Frontal cortex (tissue), 4 donors: ENCODE measurements around the gene EGR2. TPM values are rescaled to one million over a fixed set of nuclear protein-coding genes. Genes with fewer than 3 reads are reported as not detected.
"Not testable (repeated sequence)": the region's sequence is repeated elsewhere in the genome, so short reads cannot be mapped to it uniquely, and the experiment has no call there.

Experiments used
- DNase-seq, 2 donors: peaks; one replicate each; pipeline ENCODE4 v3.0.0; 2012; ENCODE audit warnings: low spot score in 2 of 2
- FAIRE-seq: peaks from 2 replicates; lab custom pipeline; 2012; peaks lifted over from hg19 to GRCh38; lab: Jason Lieb, UNC
- total RNA-seq: library from RNA; depleted of rRNA; stranded (reverse); fragments of >200 nt; gene quantifications from one replicate; pipeline ENCODE4 v1.2.3, GENCODE V29; 2014
- donor health status: control.
- donor health status: control.
- donor health status: control.

Gene EGR2
- total RNA-seq, 1 donor from 2014 or later: 1.6 TPM

DNA sequence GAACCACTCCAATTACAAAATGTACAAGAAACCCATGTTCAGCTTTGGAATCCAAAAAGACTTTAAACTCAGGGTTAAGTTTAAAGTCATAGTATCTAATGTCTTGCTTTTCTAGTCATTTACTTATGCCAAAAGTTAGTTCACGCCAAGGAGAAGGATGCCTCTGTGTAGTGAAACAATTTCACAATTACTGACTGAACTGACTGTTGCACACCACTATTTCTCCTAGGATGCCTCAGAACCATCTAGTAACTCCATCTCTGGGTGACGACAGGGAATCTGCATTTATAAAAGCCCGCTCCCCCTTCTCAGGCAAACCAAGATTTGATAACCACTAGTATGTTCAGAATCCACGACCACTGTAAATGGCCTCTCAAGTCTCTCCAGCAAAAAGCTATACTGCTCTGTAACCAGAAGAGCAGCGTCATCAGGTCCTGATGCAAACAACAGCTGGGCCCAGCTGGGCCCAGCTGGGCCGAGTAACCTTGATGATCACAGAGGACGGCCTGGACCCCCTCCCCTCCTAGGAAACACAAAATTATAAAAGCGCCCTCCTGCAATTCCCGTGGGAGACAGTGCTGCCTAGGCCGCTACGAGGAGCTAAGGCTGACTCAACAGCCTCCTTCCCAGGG lies 12.3 kb downstream of the EGR2 start:
- DNase-seq (peak in 1 of 2 donors; percentile 6), FAIRE-seq (no peak)

GRCh38 chr10:62801871-62802270 lies 14.3 kb downstream of the EGR2 start:
- no peak for FAIRE-seq

DNA sequence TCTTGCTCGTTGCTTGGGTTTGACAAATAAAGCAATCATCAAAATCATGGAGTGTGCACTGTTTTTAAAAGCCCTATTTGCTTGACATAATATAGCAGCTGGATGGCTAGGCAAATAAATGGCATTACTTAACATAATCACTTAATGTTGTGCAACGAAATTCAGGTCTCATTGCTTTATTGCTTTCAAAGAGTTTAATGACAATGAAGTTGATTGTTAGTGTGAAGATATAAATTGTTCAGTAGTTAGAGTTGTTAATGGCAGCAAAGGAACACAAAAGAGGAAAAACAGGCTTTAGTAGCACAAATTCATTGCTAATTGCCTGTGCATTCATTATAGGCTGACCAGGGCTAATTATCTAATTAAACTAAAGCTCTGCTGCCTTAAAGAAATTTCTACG lies 19.3 kb downstream of the EGR2 start:
- no peak for DNase-seq
- FAIRE-seq: no peak

More at GRCh38 chr10:62801871-62802270, 14.3 kb downstream of the EGR2 start:
- DNase-seq: no peak

DNA sequence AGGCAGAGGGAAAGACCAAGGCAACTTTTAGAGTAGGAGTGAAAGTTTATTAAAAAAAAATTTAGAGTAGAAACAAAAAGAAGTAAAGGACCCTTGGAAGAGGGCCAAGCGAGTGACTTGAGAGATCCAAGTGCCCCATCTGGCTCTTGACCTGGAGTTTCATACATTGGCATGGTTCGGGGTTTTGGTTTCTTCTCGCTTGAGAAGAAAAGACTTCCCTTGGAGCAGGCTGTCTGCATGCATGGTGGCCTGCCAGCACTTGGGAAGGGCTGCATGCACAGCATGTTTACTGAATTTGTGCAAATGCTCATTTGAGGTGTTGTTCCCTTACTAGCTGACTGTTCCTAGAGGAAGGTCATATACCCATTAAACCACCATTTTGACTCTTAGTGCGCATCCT lies 20.4 kb downstream of the EGR2 start:
- DNase-seq (no peak), FAIRE-seq (no peak)

DNA sequence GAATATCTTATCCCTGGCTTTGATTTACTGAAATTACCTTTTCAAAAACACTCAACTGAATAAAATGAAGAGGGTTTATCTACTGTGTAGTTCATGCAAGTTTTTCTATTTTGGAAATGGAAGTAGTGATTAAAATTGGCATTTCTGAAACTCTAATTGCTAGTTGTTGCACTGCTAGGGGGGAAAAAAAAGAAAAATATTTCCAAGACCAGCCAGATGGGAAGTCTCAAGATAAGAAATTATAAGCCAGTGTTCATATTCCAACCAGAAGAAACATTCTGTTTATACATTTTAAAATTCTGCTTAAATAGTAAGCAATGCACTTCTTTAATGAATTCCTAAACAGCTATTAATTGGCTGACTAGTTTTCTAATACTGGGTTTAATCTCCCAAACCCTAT lies 21.1 kb downstream of the EGR2 start:
- no peak for DNase-seq
- FAIRE-seq: no peak

GRCh38 chr10:62794306-62794705 lies 21.9 kb downstream of the EGR2 start:
- FAIRE-seq: no peak
- no peak for DNase-seq

GRCh38 chr10:62792261-62792660 lies 23.9 kb downstream of the EGR2 start:
- no peak for DNase-seq
- FAIRE-seq: no peak

GRCh38 chr10:62790571-62790970 lies 25.6 kb downstream of the EGR2 start:
- FAIRE-seq: no peak

GRCh38 chr10:62790019-62790555 lies 26.1 kb downstream of the EGR2 start:
- FAIRE-seq (no peak), DNase-seq (no peak)

More at GRCh38 chr10:62790571-62790970, 25.6 kb downstream of the EGR2 start:
- DNase-seq: no peak

DNA sequence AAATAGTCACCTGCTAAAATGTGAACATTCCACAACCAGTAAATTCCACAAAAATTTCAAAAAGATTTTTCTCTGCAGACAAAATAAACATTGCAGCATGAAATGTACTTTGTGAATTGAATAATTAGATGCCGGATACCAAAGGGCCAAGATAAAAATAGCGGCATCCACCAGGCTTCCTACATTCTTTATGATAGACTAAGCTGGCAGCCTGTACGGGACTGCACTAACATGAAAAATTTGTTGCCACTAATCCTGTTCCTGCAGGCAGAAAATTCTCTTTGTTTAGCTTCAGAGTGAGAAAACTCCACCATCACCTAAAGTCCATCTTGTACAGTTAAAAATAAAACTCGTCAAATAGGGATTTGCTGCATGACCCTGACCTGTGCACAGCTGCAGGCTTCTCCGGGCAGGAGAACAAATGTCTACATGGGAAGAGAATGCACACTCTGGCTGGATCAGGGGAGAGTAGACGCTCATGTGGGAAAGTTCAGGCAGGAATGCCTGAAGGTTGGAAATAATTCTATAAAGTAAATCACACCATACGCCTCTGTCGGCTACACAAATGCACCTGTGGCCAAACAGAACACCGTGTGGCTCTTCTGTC lies 27.2 kb downstream of the EGR2 start:
- DNase-seq: no peak
- no peak for FAIRE-seq

DNA sequence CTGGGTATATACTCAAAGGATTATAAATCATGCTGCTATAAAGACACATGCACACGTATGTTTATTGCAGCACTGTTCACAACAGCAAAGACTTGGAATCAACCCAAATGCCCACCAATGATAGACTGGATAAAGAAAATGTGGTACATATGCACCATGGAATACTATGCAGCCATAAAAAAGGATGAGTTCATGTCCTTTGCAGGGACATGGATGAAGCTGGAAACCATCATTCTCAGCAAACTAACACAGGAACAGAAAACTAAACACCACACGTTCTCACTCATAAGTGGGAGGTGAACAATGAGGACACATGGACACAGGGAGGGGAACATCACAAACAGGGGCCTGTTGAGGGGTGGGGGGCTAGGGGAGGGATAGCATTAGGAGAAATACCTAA lies 27.9 kb downstream of the EGR2 start:
- FAIRE-seq, DNase-seq: not testable (repeated sequence)

GRCh38 chr10:62784537-62784936 lies 31.6 kb downstream of the EGR2 start:
- DNase-seq, FAIRE-seq: not testable (repeated sequence)

DNA sequence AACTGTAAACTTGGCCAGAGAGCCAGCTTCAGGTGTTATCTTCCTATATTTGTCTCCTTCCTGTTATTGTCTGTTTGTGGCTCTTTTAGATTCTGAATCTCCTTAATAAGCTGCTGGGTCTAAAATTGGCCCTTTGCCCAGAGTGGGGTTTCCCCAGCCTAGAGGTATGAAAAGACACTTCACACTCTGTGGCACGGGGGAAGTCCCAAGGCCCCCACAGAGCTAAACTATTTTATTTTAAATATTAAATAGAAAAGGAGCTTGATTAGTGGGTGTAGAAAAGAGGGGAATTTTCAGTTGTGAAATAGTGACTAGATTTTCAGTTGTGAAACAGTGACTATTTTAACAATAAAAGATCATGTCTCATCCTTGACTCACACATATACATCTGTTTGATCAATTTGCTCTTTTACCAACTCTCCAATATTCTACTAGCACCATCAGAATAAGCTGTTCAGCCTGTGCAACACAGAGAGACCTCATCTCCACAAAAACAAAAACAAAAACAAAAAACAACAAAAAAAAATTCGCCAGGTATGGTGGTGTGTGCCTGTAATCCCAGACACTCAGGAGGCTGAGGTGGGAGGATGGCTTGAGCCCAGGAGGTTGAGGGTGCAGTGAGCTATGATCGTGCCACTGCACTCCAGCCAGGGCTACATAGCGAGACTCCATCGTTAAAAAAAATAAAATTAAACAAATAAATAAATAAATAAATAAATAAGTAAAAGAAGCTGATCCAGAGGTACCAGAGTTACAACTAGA lies 36.5 kb downstream of the EGR2 start:
- FAIRE-seq: no peak
- DNase-seq: no peak

- no peak for FAIRE-seq
These were observed 38.0 kb downstream of the EGR2 start for GRCh38 chr10:62778125-62778524.

DNA sequence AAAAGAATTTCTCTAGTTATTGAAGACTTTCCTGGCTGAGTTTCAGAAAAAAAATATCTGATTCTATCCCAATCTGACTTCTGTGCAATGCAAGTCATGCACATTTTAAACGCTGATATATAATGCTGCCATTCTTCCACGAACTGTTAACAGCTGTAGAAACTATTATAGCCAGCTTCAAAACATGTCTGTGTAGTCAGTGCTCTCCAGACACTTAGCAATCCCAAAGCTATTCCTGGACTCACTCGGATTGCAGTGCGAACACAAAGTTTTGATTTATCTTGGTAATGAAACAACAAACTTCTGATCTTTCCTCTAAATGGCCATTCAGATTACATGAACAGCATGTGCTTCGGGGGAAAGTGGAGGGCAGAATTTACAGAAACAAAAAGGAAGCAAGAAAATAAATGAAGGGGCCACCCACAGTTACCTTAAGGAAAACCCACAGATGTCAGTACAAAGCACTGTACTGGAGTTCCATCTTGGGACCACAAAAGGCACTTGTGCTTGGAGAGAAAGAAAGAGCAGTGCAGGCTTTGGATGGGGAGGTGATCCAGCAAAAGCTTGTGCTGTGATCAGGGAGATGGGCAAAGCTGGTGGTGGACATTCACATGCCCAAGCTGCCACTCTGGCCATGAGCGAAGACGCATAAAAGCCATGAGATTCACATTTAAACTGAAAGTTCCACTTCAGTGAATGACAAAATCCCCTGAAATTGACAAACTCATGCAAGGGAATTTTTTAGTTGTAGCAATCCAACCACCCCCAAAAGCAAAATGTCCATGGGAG lies 43.8 kb downstream of the EGR2 start:
- DNase-seq: no peak
- no peak for FAIRE-seq

More at GRCh38 chr10:62778125-62778524, 38.0 kb downstream of the EGR2 start:
- DNase-seq: no peak

DNA sequence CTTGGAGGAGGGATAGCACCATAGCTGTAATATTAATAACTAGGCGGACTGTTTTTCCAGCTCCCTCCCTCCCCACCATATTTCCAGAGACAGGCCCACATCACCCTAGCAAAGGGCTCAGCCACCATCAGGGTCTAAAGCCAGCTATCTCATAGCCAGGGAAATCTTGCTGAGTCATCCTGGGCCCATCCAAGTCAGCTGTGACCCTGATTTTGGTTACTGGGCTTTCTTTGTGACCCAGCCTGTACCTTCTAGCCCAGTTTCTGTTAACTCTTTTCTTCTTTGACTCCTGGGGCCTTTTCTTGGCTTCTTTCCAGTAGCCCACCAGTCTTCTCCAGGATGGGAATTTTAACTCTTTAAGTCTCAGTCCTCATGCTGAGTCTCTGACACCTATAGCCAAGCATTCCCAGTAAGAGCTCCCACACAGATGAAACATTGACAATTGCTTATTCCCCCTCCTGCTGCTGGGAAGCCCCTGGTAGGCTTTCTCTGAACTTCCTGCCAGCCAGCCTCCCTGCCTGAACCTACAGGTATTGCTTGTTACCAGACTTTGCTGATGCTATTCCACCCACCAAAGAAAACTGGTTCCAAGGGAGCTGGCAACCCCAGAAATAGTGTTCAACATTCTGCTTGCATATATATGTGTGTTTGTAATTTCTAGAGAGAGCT lies 46.5 kb downstream of the EGR2 start:
- FAIRE-seq: no peak
- DNase-seq: no peak

DNA sequence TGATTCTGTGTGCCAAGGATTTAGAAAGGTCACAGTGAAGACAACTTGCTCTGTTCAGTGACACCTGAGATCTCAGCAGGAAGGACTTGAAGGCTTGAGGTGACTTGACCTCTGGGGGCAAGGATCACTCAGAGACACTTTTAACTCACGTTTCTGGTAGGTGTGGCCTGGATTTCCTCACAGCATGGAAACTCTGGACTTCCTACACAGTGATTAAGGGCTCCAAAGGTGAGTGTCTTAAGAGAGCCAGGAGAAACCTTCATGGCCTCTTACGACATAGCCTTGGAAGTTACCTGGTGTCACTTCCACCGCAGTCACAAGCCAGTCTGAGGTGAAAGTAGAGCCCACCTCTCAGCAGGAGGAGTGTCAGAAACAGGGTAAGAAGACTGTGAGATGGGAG lies 49.8 kb downstream of the EGR2 start:
- FAIRE-seq (no peak), DNase-seq (no peak)

GRCh38 chr10:62765726-62766125 lies 50.4 kb downstream of the EGR2 start:
- DNase-seq: no peak
- FAIRE-seq: no peak

GRCh38 chr10:62764011-62764410 lies 52.2 kb downstream of the EGR2 start:
- no peak for FAIRE-seq
- no peak for DNase-seq
